ENCODE data around the gene MPC1L.

DNA sequence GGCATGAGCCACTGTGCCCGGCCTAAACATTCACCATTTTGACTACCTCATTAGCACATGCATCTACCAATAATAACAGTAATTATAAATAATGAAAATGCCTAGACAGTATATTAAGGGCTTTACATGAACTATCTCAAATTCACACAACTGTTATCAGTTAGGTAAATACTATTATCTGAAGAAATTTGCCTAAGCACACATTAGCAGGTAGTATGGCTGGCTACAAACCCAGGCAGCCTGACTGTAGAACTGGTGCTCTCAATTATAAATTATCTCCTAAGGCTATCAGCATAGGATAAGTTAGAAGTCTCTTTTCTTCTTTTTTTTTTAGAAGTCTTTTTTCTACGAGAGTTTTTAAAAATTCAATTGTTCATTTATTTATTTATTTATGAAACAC is 38.3 kb downstream of the MPC1L start:
- TF ChIP-seq EZH2 (IDR thresholded peaks at IDR 0.05; ENCODE audit: low read length) = no peak
- TF ChIP-seq, protein P1, sequence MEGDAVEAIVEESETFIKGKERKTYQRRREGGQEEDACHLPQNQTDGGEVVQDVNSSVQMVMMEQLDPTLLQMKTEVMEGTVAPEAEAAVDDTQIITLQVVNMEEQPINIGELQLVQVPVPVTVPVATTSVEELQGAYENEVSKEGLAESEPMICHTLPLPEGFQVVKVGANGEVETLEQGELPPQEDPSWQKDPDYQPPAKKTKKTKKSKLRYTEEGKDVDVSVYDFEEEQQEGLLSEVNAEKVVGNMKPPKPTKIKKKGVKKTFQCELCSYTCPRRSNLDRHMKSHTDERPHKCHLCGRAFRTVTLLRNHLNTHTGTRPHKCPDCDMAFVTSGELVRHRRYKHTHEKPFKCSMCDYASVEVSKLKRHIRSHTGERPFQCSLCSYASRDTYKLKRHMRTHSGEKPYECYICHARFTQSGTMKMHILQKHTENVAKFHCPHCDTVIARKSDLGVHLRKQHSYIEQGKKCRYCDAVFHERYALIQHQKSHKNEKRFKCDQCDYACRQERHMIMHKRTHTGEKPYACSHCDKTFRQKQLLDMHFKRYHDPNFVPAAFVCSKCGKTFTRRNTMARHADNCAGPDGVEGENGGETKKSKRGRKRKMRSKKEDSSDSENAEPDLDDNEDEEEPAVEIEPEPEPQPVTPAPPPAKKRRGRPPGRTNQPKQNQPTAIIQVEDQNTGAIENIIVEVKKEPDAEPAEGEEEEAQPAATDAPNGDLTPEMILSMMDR (optimal IDR thresholded peaks at IDR 0.05 in 1 of 3, IDR thresholded peaks at IDR 0.05 in 1 of 3, conservative IDR thresholded peaks at IDR 0.05 in 1 of 3; ENCODE audit: extremely low read depth in 1 of 3, insufficient read depth in 2 of 3, low read length in 3 of 3) = no peak
